Prostate gland (tissue), 2 donors: ENCODE results near the gene S100A7A.

Experiments used
- CTCF ChIP-seq, 4 experiments: fragments of 200-600 bp in 2 of 4; fragments of 450-650 bp in 2 of 4; sonication (generic) in 2 of 4; IDR thresholded peaks; 1 replicate in 3 of 4; 2 replicates in 1 of 4; pipeline ENCODE4 v1.5.1; 2016 to 2019; ENCODE audit warnings: antibody characterized with exemption in 4 of 4, mild to moderate bottlenecking in 2 of 4, moderate library complexity in 2 of 4
- POLR2A ChIP-seq: fragments of 450-650 bp; IDR thresholded peaks from one replicate; pipeline ENCODE4 v1.6.1; 2016; ENCODE audit warnings: antibody characterized with exemption, mild to moderate bottlenecking
- POLR2AphosphoS5 ChIP-seq: sonication (generic); formaldehyde crosslinking; IDR thresholded peaks from one replicate; pipeline ENCODE4 v1.6.1; 2017; ENCODE audit warnings: antibody characterized with exemption

GRCh38 chr1:153432874-153433681 is 16.8 kb downstream of the S100A7A start:
- TF ChIP-seq CTCF (IDR thresholded peaks at IDR 0.05): no peak
- no peak for TF ChIP-seq POLR2A
- TF ChIP-seq POLR2AphosphoS5: no peak
